Suppressor macrophage (primary cell): ENCODE results near the gene SLC25A48.

Experiments
- DNase-seq, 4 experiments: peaks; one replicate each; pipeline ENCODE4 v3.0.0-alpha.2; 2020 to 2022

SLC25A48 gene

DNA sequence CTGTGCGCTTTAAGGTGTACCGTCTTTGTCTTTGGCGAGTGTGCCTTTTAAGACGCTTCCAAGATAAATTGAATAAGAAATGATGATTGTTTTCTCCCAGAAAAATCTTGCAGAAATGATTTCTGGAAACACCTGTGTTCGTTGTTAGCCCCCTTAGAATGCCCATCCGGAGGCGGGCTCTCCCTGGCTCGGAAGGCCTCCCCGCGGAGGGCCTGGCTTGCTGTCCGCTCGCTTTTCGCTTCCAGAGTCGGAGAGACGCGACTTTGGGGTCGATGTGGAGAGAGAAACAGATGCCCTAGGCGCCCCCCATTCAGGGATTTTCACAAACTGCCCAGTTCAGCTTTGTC is 96.5 kb downstream of the SLC25A48 start:
- DNase-seq: no peak

GRCh38 chr5:135934939-135935338 is 100.5 kb downstream of the SLC25A48 start:
- no peak for DNase-seq

DNA sequence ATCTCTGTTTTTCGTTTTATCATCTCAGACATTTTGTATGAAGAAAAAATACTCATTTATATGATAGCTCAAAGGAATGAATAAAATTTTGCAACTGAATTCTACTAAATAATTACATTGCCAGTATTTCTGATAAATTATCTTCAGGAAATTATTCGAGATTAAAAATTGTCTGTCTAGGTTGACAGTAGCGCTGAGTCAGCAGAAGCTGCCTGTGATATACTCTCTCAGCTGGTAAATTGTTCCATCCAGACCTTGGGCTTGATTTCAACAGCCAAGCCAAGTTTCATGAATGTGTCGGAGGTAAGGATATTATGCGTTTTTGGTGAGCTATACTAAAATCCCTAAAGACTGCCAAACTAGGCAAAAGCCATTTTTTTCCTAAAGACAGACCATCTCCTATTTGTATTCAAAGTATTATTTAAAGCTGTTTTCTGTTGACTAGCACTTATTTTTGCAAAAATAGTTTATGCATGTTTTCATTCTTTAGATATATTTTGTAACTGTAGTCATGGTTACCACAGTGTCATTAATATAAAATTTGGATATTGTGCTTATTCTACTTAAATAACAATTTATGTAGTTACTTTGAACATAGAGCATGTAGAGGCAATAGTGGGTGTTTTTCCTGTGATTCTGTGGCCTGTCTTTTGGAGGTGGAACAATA is 102.9 kb downstream of the SLC25A48 start:
- DNase-seq: no peak
